Fibroblast of pulmonary artery (primary cell): ENCODE data around the gene CATSPER4.
A peak's percentile ranks its signal among the peaks of the same experiment; 100 is the strongest.

Experiments
- DNase-seq: peaks from one replicate; pipeline ENCODE4 v3.0.0-alpha.2; 2010; ENCODE audit warnings: low read depth
- H3K4me3 ChIP-seq: replicated peaks from 2 replicates; pipeline ENCODE4 v1.5.1; 2011; ENCODE audit warnings: low read depth, mild to moderate bottlenecking, control low read depth, low read length, moderate library complexity
- CTCF ChIP-seq: IDR thresholded peaks from 2 replicates; pipeline ENCODE4 v1.5.1; 2011; ENCODE audit warnings: mild to moderate bottlenecking, control low read depth, low read length, inconsistent platforms; ENCODE audit errors: missing control alignments

Gene CATSPER4

GRCh38 chr1:26154750-26155149 is 35.7 kb upstream of the CATSPER4 start:
- no peak for TF ChIP-seq CTCF
- H3K4me3 ChIP-seq, result no peak overlapping the region
- DNase-seq, result no peak

- no peak for DNase-seq
- no peak overlapping the region for H3K4me3 ChIP-seq
- TF ChIP-seq CTCF, result no peak
Measured at GRCh38 chr1:26155370-26156284, 34.8 kb upstream of the CATSPER4 start.

- H3K4me3 ChIP-seq, result peak overlapping the region; percentile 10
- peak; percentile 41 for DNase-seq
- TF ChIP-seq CTCF, result no peak
Measured at GRCh38 chr1:26156285-26157038, 33.9 kb upstream of the CATSPER4 start.

GRCh38 chr1:26158271-26158907 is 32.0 kb upstream of the CATSPER4 start:
- TF ChIP-seq CTCF, result no peak
- DNase-seq, result no peak
- H3K4me3 ChIP-seq, result no peak overlapping the region

- peak within 1 kb of the TSS; percentile 33 for H3K4me3 ChIP-seq
- no peak for DNase-seq
Measured at GRCh38 chr1:26158908-26159742, 31.3 kb upstream of the CATSPER4 start, which contains the start of gene FAM110D. FAM110D (plus strand) TSS chr1:26159079; CDS start chr1:26161292, 2,213 bp downstream.

More at GRCh38 chr1:26158908-26159742, 31.3 kb upstream of the CATSPER4 start, which contains the start of gene FAM110D:
- TF ChIP-seq CTCF, result no peak
